Gastrocnemius medialis (tissue), 4 donors: ENCODE measurements around the gene RGMB.

Source experiments
- POLR2A ChIP-seq, 2 donors: fragments of 450-650 bp; IDR thresholded peaks; one replicate each; pipeline ENCODE4 v1.6.1; 2017; ENCODE audit warnings: antibody characterized with exemption in 2 of 2, mild to moderate bottlenecking in 2 of 2, moderate library complexity in 2 of 2
- TF ChIP-seq, protein P1 (sequence below), 5 experiments: fragments of 450-650 bp in 3 of 5; fragments of 200-600 bp in 2 of 5; sonication (generic) in 2 of 5; IDR thresholded peaks in 4 of 5; conservative IDR thresholded peaks in 1 of 5; 1 replicate in 4 of 5; 2 replicates in 1 of 5; pipeline ENCODE4 v1.5.1; 2016 to 2019; ENCODE audit warnings: antibody characterized with exemption in 5 of 5, mild to moderate bottlenecking in 3 of 5, moderate library complexity in 3 of 5

DNA sequence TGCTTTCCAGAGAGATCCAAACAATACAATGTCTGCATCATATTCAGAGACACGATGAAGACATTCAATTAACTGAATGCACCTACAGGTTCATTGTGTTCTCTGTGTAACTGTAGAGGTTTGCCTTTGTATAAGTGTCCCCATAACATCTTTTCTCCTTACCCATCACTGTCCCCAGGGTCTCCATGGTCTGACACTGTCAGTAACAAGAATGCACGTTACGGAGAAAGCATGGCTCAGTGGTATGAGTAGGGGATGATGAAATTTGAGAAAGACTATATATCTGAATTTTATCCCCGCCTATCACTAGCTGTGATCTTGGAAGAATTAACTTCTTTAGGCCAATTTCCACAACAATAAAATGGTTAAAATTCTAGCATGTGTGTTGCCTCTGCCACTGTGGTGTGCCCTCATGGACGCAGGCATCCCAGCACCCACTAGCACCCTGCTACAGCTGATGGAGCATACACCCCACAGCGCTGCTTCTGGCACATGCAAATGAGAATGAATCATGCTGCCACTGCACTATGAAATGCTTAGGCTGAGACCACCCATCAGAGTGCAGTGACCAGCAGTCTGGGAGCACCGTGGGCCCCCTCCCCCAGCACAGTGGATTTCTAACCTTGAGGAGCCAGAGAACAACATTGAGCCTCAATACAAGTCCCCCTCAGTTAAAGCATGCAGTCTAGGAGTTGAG is 54.3 kb downstream of the RGMB start:
- TF ChIP-seq, protein P1, sequence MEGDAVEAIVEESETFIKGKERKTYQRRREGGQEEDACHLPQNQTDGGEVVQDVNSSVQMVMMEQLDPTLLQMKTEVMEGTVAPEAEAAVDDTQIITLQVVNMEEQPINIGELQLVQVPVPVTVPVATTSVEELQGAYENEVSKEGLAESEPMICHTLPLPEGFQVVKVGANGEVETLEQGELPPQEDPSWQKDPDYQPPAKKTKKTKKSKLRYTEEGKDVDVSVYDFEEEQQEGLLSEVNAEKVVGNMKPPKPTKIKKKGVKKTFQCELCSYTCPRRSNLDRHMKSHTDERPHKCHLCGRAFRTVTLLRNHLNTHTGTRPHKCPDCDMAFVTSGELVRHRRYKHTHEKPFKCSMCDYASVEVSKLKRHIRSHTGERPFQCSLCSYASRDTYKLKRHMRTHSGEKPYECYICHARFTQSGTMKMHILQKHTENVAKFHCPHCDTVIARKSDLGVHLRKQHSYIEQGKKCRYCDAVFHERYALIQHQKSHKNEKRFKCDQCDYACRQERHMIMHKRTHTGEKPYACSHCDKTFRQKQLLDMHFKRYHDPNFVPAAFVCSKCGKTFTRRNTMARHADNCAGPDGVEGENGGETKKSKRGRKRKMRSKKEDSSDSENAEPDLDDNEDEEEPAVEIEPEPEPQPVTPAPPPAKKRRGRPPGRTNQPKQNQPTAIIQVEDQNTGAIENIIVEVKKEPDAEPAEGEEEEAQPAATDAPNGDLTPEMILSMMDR (IDR thresholded peaks at IDR 0.05 in 4 of 5, conservative IDR thresholded peaks at IDR 0.05 in 1 of 5): no peak
- no peak for TF ChIP-seq POLR2A (IDR thresholded peaks at IDR 0.05)
